Endothelial cell (in vitro differentiated cells): Measurements from ENCODE around the gene CPA3. TPM values are rescaled to one million over a fixed set of nuclear protein-coding genes. Genes with fewer than 3 reads are reported as not detected.

Experiments used
- DNase-seq: peaks from one replicate; pipeline ENCODE4 v3.0.0; 2021; ENCODE audit warnings: low spot score
- H3K27ac Mint-ChIP-seq: one replicate; pipeline ENCODE4 v1.8.0; 2021; ENCODE audit warnings: mixed read lengths, inconsistent platforms; ENCODE audit not compliant: unreplicated experiment
- H3K27me3 Mint-ChIP-seq: one replicate; pipeline ENCODE4 v1.8.0; 2021; ENCODE audit warnings: mild to moderate bottlenecking, moderate library complexity, mixed read lengths, inconsistent platforms; ENCODE audit not compliant: unreplicated experiment
- H3K36me3 Mint-ChIP-seq: one replicate; pipeline ENCODE4 v1.8.0; 2021; ENCODE audit warnings: mild to moderate bottlenecking, low read depth, mixed read lengths, inconsistent platforms; ENCODE audit not compliant: unreplicated experiment
- H3K4me1 Mint-ChIP-seq: one replicate; pipeline ENCODE4 v1.8.0; 2021; ENCODE audit warnings: mild to moderate bottlenecking, mixed read lengths, inconsistent platforms; ENCODE audit not compliant: unreplicated experiment
- H3K4me3 Mint-ChIP-seq: one replicate; pipeline ENCODE4 v1.8.0; 2021; ENCODE audit warnings: mild to moderate bottlenecking, mixed read lengths, inconsistent platforms; ENCODE audit not compliant: unreplicated experiment
- H3K9me3 Mint-ChIP-seq: one replicate; pipeline ENCODE4 v1.8.0; 2021; ENCODE audit warnings: mixed read lengths, inconsistent platforms; ENCODE audit not compliant: unreplicated experiment
- CTCF ChIP-seq: fragments of 200-600 bp; sonication (generic); IDR thresholded peaks from one replicate; pipeline ENCODE4 v1.5.0; 2021; ENCODE audit warnings: antibody characterized with exemption; ENCODE audit not compliant: unreplicated experiment
- total RNA-seq: library from RNA; stranded (reverse); fragmentation: NEBNext Ultra II Directional; extraction: Animal tissue kit (Norgen Biotek cat#: 25700); gene quantifications from one replicate; pipeline ENCODE4 v1.2.1, GENCODE V29; 2021; ENCODE audit not compliant: unreplicated experiment

Gene CPA3
- total RNA-seq, 1 donor from 2014 or later = not detected

GRCh38 chr3:148889828-148890227, 24.7 kb downstream of the CPA3 start:
- Mint-ChIP-seq H3K27ac (no peak overlapping the region), H3K27me3 (no peaks in the 10 kb centered on the region), H3K9me3 (no peaks in the 10 kb centered on the region), H3K36me3 (no peaks in the 10 kb centered on the region), H3K4me3 (no peak overlapping the region), H3K4me1 (no peaks in the 10 kb centered on the region)
- no peak for DNase-seq
- no peak for TF ChIP-seq CTCF

GRCh38 chr3:148896062-148896461, 31.0 kb downstream of the CPA3 start:
- Mint-ChIP-seq H3K36me3 (no peaks in the 10 kb centered on the region), H3K27ac (no peak overlapping the region), H3K27me3 (peaks cover 1% of the 10 kb centered on the region), H3K4me3 (no peak overlapping the region), H3K9me3 (no peaks in the 10 kb centered on the region), H3K4me1 (no peaks in the 10 kb centered on the region)
- DNase-seq = no peak
- no peak for TF ChIP-seq CTCF

GRCh38 chr3:148901987-148902791, 37.1 kb downstream of the CPA3 start:
- Mint-ChIP-seq H3K27me3 (peaks cover 1% of the 10 kb centered on the region), H3K27ac (no peak overlapping the region), H3K4me1 (no peaks in the 10 kb centered on the region), H3K4me3 (no peak overlapping the region), H3K36me3 (no peaks in the 10 kb centered on the region), H3K9me3 (no peaks in the 10 kb centered on the region)
- TF ChIP-seq CTCF = no peak
- DNase-seq = no peak

- DNase-seq = no peak
- Mint-ChIP-seq H3K36me3 (no peaks in the 10 kb centered on the region), H3K4me1 (no peaks in the 10 kb centered on the region), H3K4me3 (no peak overlapping the region), H3K27ac (no peak overlapping the region), H3K27me3 (peaks cover 1% of the 10 kb centered on the region), H3K9me3 (no peaks in the 10 kb centered on the region)
- TF ChIP-seq CTCF = no peak
Observed at GRCh38 chr3:148903022-148903442, 37.9 kb downstream of the CPA3 start.

- H3K4me1 Mint-ChIP-seq = no peaks in the 10 kb centered on the region
- no peak for DNase-seq
- H3K9me3 Mint-ChIP-seq = no peaks in the 10 kb centered on the region
- no peak for TF ChIP-seq CTCF
- H3K36me3 Mint-ChIP-seq = no peaks in the 10 kb centered on the region
- H3K27ac Mint-ChIP-seq = no peak overlapping the region
- no peak overlapping the region for H3K4me3 Mint-ChIP-seq
- peaks cover 1% of the 10 kb centered on the region for H3K27me3 Mint-ChIP-seq
Observed at GRCh38 chr3:148903941-148904340, 38.8 kb downstream of the CPA3 start.
